GM19438 (cell line): ENCODE results near the gene SRSF7.
"Not testable (repeated sequence)": the region's sequence is repeated elsewhere in the genome, so short reads cannot be mapped to it uniquely, and the experiment has no call there.

Experiments
- ATAC-seq: cut with Tn5 transposase; IDR thresholded peaks from one replicate; pipeline ENCODE4 v1.9.1; 2021; ENCODE audit warnings: low read depth; ENCODE audit not compliant: unreplicated experiment

SRSF7 gene

DNA sequence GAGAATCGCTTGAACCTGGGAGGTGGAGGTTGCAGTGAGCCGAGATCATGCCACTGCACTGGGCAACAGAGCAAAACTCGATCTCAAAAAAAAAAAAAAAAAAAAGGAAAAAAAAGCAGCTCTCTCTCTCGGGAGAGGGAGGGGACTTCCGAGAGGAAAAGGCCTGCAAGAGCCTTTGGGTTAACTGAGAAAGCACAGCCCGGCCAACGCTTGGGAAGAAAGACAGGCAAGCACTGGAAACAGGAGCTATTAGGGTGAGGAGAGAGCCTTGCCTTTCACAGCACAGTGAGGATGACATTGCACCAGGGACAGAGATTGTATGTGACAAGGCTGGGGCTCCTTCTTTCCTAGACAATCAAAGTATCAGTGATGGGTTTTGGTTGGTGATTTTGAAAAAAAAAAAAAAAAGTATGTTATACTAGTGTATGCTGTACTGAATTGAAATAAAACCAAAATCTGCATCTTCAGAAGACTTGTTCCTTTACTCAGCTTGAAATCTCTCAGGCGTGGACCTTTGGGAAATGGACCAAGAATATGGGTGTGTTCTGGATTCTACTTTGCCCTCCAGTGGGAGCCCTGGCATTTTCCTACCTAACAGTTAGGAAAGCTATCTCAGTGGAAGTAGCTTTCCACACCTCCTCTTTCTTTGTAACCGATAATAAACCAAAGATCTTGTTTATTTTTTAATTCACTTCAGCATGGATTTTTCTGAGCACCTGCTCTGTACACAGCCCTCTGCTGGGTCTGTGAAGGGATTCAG, 16.7 kb downstream of the SRSF7 start:
- ATAC-seq = no peak

GRCh38 chr2:38733300-38733971, 17.7 kb downstream of the SRSF7 start:
- no peak for ATAC-seq

DNA sequence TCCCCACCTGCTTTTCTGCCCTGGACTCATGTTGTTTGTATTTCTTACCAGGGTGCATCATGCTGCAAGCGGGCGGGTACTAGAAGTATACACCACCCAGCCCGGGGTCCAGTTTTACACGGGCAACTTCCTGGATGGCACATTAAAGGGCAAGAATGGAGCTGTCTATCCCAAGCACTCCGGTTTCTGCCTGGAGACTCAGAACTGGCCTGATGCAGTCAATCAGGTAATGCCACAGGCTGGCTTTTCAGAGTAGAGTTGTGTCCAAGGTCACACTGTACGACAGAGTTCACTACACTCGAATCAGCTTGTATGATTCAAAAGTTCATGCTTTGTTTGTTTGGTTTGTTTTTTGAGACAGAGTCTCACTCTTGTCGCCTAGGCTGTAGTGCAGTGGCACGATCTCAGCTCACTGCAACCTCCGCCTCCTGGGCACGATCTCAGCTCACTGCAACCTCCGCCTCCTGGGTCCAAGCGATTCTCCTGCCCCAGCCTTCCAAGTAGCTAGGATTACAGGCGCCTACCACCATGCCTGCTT, 19.4 kb downstream of the SRSF7 start:
- no peak for ATAC-seq

- no peak for ATAC-seq
Observed at GRCh38 chr2:38731090-38731489, 20.1 kb downstream of the SRSF7 start.

DNA sequence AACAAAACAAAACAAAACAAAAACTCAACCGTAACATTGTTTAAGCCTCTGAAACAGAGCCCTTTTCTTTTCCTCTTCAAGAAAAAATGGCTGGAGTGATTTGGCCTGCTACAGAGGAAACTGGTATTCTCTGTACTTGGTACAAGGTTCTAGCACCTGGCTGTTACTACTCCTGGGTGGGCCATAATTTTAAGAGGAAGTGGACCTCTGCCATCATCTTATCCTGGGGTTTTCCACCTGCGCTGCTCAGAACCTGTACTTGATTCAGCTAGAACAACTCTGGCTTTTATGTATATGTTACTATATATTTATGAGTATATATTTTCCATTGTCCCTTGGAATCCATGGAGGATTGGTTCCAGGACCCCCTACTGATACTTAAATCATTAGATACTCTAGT, 22.5 kb downstream of the SRSF7 start:
- no peak for ATAC-seq

- no peak for ATAC-seq
Observed at GRCh38 chr2:38727661-38728060, 23.5 kb downstream of the SRSF7 start.

- ATAC-seq = no peak
Observed at GRCh38 chr2:38723173-38723572, 28.0 kb downstream of the SRSF7 start.

GRCh38 chr2:38722271-38723061, 28.7 kb downstream of the SRSF7 start:
- ATAC-seq = no peak

GRCh38 chr2:38720613-38721241, 30.4 kb downstream of the SRSF7 start:
- ATAC-seq = peak; percentile 57

- no peak for ATAC-seq
Observed at GRCh38 chr2:38719706-38720105, 31.5 kb downstream of the SRSF7 start.

DNA sequence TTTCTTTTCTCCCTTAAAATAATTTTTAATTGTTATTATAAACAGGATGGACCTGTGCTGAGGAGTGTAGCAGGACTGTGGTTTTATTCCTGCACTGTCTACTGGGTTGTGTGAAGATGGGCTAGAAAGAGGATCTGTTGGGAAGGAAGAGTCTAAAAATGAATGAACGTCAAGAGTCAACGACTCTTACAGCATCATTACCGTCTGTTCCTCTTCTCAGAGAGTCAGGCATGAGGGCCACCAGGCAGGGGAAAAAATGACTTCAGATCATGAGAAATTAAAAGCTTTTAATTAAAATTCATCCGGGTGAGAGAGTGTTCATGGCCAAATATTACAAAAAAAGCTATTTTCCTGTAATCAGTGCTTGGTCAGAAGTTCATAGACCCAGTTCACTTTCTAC, 32.6 kb downstream of the SRSF7 start:
- no peak for ATAC-seq

DNA sequence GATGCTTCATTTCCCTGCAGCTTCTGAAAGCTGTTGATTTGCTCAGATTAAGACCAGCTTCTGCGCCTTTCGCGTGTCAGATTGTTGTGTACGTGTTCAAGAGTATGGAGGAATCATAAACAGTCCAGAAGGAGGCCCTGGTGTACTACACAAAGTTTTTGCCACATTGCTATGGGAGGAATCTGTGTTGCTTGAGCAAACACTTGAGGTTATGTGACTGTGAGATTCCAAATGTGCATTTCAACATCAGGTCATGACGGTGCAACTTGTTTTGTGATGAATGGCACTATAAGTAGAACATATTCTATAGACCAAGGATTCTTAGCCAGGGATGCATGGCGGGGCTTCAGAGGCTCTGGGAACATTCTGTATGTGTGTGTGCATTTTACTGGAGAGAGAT, 35.0 kb downstream of the SRSF7 start:
- ATAC-seq = no peak

GRCh38 chr2:38714941-38715340, 36.2 kb downstream of the SRSF7 start:
- ATAC-seq = not testable (repeated sequence)

DNA sequence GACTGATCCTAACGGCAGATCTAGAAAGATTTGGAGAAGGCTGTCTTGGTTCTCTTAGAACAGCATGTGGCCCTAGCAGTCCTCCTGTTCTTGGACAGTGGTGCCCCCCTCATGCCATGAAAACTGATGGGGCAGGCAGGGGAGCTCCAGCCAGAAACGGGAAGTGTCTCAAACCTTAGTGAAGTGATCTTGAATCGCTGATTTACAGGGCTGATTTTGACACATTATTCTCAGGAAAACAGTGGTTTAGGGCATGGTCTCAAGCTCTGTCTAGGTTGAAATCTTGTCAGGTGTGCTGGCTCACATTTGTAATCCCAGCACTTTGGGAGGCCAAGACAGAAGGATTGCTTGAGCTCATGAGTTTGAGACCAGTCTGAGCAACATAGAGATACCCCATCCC, 37.8 kb downstream of the SRSF7 start:
- no peak for ATAC-seq

DNA sequence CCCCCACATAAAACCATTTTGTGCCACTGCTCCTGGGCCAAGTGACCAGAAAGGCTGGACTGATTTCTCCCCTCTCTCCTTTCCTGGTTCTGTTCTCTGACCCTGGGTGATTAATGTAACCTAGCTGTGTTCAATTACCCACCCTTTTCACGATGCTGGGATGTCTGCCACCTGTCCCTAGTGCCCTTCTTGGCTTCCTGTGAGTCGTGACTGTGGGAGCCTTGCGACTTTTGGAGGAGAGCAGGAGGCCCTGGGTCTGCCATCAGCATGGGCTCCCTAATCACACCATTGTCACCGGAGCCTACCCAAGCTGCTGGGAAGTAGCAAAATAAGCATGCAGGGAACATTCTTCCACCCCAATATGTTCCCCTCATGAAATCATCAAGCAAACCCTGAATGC, 38.3 kb downstream of the SRSF7 start:
- ATAC-seq = no peak

DNA sequence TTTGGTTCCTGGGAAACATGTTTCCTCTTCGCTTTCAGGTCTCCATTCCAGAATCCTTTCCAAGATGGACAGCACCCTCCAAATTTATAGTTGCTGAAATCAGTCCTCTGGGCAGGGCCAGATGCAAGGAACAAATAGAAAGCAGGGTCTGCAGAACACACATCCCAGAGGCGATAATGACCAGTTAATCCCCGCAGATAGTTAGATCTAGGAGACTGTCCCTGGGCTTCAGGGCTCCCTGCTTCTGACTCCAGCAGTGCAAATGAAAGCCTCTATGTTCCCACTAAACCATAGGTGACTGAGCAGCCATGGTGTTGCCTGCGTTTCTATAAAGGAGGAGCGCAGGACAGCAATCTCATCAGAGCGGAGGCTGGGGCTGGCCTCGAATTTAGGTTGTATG, 38.7 kb downstream of the SRSF7 start:
- no peak for ATAC-seq

GRCh38 chr2:38711558-38711957, 39.6 kb downstream of the SRSF7 start:
- no peak for ATAC-seq

- peak; percentile 80 for ATAC-seq
Observed at GRCh38 chr2:38709567-38710194, 41.5 kb downstream of the SRSF7 start.

DNA sequence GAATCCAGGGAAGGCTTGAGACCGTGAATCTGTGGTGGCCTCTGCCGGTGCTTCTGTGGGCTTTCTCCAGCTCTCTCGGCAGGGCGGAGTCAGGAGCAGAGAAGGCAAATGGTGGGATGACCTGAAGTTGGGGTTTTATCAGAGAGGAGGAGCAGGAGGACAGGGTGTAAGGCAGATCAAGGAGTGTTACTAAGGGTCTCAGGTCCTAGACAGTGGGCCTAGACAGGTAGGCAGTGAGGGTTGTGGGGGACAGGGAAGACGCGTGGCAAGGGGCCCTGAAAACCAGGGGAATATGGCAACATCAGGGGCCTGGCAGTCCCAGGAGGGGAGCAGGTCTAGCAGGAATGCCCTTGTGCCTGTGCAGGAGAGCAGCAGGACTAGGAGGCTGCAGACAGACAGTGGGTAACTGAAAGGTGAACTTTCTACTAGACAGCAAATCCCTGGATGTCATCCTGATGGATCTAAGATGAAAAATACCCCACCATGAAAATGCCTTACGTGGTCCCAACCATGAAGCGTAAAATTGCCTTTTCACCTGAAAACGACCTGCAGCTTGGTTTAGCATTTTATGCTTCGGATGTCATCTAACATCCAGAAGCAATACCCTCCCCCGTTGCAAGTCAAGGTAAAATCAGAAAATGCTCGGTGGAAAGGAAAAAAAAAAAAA, 42.1 kb downstream of the SRSF7 start:
- no peak for ATAC-seq

DNA sequence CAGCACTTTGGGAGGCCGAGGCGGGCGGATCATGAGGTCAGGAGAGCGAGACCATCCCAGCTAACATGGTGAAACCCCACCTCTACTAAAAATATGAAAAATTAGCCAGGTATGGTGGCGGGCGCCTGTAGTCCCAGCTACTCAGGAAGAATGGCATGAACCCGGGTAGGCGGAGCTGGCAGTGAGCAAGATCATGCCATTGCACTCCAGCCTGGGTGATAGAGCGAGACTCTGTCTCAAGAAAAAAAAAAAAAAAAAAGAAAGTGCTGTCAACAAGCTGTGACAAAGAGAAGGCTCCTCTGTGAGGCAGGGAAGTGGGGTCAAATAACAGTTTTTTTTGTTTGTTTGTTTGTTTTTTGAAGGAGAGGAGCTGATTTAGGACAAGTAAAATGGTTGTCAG, 42.7 kb downstream of the SRSF7 start:
- not testable (repeated sequence) for ATAC-seq
